Activated CD8-positive, alpha-beta memory T cell treated with anti-CD3 and anti-CD28 coated beads for 4 hours (primary cell): ENCODE measurements around the gene SRXN1.
A peak's percentile ranks its signal among the peaks of the same experiment; 100 is the strongest.

Source experiments
- DNase-seq, 2 donors: peaks; one replicate each; pipeline ENCODE4 v3.0.0-alpha.2; 2020; ENCODE audit warnings: low read depth in 2 of 2

SRXN1 gene

GRCh38 chr20:675453-676314 is 22.7 kb upstream of the SRXN1 start, which contains the start of gene SCRT2:
TSS of gene SCRT2 (minus strand) at chr20:675802. CDS start at chr20:675601, 201 bp downstream.
- peak in 1 of 2 donors; percentile 19 for DNase-seq

- no peak for DNase-seq
Observed at GRCh38 chr20:675033-675452, 22.0 kb upstream of the SRXN1 start.

- no peak for DNase-seq
Observed at GRCh38 chr20:673603-674001, 20.6 kb upstream of the SRXN1 start.

GRCh38 chr20:672963-673602 is 20.1 kb upstream of the SRXN1 start:
- DNase-seq, result no peak

- no peak for DNase-seq
Observed at GRCh38 chr20:671252-672030, 18.4 kb upstream of the SRXN1 start.

- no peak for DNase-seq
Observed at GRCh38 chr20:669573-669972, 16.6 kb upstream of the SRXN1 start.

- no peak for DNase-seq
Observed at GRCh38 chr20:668638-669037, 15.6 kb upstream of the SRXN1 start.

- no peak for DNase-seq
Observed at GRCh38 chr20:668050-668449, 15.1 kb upstream of the SRXN1 start.

GRCh38 chr20:667351-668034 is 14.5 kb upstream of the SRXN1 start:
- DNase-seq, result peak; percentile 39

- DNase-seq, result no peak
Observed at GRCh38 chr20:666877-667276, 13.9 kb upstream of the SRXN1 start.

- DNase-seq, result no peak
Observed at GRCh38 chr20:665276-665675, 12.3 kb upstream of the SRXN1 start.

GRCh38 chr20:664576-664975 is 11.6 kb upstream of the SRXN1 start:
- DNase-seq, result no peak

- DNase-seq, result no peak
Observed at GRCh38 chr20:664151-664550, 11.2 kb upstream of the SRXN1 start.

- no peak for DNase-seq
Observed at GRCh38 chr20:663315-664090, 10.5 kb upstream of the SRXN1 start.

- DNase-seq, result no peak
Observed at GRCh38 chr20:662277-663192, 9.5 kb upstream of the SRXN1 start.

- DNase-seq, result no peak
Observed at GRCh38 chr20:661474-662270, 8.7 kb upstream of the SRXN1 start.

- no peak for DNase-seq
Observed at GRCh38 chr20:658731-659291, 5.8 kb upstream of the SRXN1 start.

GRCh38 chr20:658202-658601 is 5.2 kb upstream of the SRXN1 start:
- no peak for DNase-seq
